GM19395 (cell line): ENCODE data around the gene PM20D2.

Experiments used
- ATAC-seq: cut with Tn5 transposase; IDR thresholded peaks from one replicate; pipeline ENCODE4 v1.9.1; 2021; ENCODE audit warnings: mild to moderate bottlenecking, moderate library complexity; ENCODE audit not compliant: unreplicated experiment

The PM20D2 gene

DNA sequence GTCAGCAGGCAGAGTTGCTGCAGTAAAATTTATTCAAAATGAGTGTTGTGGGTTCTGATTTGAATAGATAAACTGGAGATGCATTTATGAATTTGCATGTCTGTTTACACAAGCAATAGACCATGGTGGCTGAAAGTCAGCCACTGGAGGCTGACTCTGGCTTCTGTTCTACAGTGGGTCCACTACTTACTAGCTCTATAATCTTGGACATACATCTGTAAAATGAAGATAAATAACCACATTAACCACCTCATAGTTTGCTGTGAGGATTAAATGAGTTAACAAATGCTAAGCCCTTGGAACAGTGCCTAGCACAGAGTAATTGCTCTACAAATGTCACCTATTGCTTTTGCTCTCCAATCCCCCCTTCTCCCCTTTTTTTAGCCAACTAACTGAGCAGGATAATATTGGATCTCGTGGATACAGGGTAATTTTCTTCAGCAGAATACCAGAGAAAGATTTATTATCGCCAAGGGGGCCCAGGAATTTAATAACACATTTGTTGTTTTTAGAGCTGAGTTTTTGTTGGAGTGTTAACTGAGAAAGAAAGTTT lies 1.4 kb upstream of the PM20D2 start:
- peak; percentile 41 for ATAC-seq

DNA sequence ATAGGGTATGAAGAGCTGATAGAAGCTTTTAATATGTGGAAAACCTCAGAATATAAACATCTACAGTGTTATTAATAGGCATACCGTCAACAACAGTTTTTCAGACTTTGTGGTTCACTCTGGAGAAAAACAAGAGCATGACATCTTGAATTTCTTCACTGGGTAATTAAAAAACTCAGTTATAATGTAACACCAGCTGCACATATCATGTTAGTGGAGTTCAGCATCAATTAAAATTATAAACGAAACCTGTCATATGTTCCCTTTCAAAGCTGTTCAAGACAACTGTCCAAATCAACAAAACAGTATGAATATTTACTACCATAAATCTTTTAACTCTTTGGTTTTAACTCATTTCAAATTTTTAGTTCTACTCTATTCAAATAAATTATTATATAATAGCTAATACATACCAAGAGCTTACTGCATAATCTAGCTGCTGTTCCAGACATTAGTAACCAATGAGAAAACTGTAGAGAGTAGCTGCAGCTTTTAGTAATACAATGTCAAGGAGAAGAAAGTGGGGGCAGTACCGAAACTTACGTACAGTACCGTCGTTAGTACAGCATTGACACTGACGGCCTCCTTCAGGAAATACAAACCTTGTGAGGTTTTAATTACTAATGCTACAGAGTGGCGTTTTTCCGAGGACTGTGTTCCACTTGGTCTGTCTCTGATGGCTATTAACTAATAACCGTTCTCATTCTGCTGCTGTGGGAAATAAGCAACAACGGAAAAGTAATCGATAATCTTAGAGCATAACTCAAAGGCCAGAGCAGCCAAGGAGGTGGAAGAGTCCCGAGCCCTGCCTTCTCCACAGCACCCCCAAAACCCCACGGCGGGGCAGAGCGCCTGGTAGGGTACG lies 532 bp upstream of the PM20D2 start:
- peak; percentile 75 for ATAC-seq

DNA sequence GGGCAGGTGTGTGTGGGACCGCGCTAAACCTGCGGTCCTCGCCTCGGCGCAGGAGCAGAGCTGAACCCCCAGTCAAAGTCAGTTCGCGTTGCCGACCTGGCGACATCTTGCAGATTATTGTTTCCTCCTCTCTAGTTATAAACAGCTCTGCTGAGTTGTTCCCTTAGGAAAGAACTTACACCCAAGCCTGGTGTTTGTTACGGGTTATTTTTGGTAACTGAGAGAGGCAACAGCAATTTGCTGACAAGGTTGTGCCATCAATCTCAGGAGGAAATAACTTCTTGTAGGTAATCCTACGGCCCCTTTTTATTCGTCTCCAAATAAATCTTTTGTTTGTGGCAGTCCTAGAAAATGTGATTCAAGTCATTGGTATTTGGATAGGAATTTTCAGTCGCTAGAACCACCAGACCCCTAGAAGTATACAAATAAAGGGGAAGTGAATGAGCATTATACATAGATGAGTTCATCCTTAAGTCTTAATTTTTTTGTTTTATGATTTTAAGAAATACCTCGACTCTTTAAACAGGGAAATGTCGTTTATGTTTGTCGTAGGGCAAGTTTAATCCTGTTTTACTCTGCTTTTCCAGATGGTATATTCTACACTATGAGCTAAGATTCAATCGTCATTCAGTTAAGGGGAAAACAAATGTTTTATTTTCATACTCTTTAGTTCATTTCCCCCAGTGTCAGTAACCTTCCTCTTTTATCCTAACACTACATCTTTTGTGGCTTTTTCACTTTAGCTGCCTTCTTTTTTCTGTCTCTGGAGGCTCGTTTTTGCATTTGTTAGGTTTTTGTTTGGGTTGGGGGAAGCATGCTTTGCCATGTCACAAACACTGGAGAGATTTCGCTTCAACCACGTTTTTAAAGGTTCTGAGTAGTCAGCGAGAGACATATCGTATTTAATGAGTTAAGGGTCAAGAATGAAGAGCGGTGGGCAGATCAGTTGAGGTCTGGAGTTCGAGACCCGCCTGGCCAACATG lies 1.2 kb downstream of the PM20D2 start:
- ATAC-seq, result peak; percentile 41

DNA sequence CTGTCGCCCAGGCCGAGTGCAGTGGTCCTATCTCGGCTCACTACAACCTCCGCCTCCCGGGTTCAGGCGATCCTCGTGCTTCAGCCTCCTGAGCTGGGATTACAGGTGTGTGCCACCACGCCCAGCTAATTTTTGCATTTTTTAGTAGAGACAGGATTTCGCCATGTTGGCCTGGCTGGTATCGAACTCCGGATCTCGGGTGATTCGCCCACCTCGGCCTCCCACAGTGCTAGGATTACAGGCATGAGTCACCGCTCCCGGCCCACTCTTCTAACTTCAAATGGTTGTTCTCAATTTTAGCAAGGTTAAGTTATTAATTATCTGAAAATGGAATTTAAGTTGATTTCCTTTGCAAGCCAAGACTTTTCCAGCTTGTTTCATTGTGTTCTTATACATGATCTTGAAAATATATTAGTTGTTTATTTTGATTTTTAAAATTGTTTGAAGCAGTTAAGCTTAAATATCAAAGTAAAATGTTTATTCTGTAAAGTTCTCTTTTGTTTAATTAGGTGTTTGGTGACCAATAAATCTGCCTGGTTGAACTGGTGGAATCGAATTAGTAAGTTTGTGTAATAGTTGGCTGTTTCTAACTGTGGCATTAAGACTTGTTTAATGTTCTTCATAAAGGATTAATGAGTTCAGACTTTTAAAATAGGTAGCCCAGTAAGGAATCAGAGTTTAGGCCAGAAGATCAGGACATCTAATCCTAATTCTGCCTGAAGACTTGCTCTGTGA lies 2.3 kb downstream of the PM20D2 start:
- no peak for ATAC-seq

DNA sequence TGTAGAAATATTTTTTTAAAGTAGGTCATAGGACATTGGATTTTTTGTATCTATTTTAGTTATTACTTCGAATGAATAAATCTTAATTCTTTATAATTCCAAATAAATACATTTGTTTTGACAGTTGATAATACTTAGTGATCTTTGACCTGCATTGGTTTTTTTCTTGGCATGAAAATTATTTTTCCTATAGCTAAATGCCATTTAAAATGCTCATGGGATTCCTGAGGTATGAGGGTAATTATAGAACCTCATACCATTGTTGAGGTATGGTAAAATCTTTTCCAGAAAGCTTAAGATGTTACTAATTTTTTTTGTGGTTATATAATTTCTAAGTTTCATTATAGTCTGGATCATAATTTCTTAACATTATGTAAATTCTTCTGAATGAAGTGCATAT lies 8.3 kb downstream of the PM20D2 start:
- ATAC-seq, result no peak

DNA sequence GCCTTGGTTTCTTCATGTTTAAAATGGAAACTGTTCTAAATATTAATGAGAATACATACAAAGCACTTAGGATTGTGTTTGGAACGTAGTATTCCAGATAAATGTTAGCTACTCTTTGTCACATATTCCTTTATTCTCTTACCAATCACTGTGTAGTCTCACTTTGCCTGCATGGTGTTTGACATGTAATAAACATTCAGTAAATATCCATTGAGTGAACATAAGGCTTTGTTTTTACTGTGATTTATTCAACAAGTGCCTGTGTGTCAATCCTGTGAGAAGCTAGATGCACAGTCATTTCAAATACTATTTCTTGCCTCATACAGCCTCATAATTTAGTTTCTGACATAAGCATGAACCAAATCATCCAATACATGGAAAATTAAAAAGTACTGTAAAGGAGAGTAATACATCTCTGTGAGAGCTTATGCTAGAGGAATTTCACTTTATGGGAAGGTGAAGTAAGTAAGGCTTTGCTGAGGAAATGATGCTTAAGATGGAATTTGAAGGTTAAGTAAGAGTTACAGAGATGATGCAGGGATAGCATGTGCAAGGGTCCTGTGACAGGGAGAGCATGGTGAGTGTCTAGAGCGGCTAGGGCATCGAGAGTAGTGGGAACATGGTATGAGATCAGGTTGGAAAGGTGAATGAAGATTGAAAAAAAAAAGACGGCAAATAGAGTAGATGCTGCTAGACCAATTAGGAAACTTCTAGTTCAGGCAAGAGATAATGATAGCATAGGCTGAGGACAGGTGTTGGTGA lies 14.7 kb downstream of the PM20D2 start:
- no peak for ATAC-seq

DNA sequence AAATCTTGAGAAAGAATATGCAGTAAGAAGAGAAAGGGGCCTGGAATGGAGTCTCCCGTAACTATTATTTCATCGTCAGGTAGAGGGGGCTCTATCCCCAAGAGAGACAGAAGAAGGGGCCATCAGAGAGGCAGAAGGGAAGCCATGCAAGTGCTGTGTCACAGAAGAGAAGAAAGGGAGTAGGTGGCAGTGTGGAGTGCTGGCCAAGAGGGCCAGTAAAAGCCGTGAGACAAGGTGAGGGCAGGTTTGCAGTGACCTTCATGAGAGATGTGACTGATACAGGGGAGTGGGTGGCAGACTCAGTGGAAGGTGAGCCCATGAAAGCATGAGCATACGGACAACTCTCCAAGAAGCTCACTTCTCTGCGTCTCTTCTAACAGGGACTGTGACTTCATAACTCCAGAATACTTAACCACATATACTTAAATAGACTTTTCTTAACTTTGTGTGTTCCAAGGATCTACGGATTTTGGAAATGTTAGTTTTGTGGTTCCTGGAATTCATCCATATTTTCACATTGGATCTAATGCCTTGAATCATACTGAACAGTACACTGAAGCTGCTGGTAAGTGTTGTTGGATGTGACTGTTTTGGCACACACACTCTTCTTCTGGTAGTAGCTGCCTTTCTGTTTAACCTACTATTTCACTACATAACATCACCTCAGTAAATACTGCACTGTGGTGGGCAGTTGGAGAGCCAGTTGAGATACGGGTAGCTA lies 15.6 kb downstream of the PM20D2 start:
- ATAC-seq, result no peak

DNA sequence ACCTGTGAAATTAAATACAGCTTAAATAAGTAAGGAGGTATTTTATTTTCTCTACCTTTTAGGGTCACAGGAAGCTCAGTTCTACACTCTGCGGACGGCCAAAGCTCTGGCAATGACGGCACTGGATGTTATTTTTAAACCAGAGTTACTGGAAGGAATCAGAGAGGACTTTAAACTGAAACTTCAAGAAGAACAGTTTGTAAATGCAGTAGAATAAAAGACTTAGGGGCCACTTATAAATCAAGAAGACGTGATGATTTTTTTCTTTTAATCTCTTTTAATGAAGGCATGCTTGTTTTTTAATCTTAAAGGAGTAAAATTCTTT lies 16.2 kb downstream of the PM20D2 start:
- no peak for ATAC-seq

DNA sequence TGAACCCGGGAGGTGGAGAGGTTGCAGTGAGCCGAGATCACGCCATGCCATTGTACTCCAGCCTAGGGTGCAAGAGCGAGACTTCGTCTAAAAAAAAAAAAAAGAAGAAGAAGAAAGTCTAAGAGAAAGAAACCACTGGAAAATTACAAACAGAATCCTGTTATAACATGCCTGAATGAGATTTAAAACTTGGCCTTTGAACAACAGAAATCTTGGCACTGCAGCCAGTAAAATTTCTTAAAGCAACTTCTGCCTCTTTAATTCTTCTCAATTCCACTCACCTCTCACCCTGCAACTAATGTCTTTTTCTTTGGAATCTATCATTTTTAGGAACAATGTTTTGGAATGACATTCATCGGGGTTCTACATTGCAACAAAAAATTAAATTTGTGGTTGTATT lies 26.3 kb downstream of the PM20D2 start:
- ATAC-seq, result no peak

DNA sequence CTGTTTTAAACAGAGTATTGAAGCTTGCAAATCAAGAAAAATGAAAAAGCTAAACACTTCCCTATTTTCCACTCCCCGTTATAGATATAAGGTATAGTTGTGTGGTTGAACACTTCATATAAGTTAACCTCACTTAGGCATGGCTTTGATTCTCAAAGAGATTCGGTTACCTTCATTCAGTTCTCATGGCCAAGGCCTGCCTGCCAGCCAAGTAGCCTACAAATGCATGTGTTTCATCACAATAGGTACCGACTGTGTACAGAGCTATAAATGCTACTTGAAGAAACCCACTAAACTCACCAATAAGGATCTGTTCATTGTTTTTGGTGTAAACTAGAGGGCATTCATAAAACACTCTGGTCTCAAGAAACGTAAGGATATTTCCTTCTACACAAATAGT lies 27.8 kb downstream of the PM20D2 start:
- ATAC-seq, result no peak

DNA sequence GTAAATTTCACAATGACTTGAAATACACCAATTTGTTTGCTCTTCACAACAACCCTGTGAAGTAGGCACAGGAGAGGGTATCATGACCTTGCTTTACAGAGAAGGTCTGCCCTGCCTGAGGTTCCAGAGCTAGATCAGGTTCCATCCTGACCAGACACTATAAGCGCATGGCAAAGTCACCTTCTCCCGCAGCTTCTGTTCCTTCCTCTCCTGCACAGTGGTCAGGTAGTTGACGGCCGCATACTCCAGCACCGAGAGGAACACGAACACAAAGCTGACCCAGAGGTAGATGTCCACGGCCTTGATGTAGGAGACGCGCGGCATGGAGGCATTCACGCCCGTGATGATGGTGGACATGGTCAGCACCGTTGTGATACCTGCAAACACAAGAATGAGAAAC lies 34.3 kb downstream of the PM20D2 start:
- ATAC-seq, result no peak

DNA sequence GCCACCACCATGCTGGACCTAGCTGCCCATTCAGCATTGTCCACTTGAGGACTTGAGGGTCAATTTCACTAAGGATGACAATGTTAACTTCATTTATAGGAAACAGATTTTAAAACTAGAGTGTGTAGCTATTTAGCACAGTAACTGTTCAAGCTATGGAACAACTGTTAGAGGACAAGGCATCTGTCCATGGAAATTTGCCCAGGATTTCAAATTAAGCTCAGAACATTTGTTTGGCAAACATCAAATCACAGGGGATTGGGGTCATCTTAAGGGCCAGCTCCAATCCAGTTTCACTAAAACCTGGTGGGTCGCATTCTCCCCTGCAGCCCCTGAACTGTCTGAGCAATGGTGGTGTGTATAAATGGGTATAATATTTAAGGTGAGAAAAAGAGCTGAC lies 35.1 kb downstream of the PM20D2 start:
- ATAC-seq, result no peak

DNA sequence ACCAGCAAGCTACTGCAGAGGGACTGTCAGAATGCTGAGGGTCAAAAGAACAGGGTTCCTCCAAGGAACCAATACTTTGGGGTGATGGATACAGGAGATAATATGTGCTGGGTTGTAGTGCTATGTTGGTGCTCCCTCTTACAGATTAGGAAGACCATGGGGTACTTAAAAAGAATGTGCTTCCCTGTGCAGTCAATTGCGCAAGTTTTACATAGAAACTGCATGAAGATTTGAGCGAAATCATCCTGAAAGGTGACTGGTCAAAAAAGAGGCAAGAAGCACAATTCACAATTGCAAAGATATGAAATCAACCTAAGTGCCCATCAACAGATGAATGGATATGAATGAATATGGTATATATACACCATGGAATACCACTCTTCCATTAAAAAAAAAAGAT lies 37.4 kb downstream of the PM20D2 start:
- ATAC-seq, result no peak

DNA sequence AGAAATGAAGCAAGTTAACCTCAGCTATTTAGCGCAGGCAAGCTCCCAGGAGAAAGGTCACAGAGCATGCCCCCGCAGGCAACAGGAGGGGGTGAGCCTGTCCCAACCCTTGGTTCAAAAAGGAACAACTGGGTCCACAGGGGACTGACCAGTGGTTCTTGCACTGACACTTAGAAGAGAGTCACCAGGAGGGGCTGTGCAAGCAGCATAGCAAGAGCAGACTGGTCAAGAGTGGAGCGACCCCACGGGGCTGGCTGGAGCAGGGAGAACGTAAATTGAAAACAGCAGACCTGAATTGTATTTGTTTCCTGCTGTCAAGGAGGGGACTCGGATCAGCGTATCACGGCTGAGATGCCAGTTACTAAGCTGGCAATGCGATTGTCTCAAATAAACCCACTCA lies 38.5 kb downstream of the PM20D2 start:
- ATAC-seq, result no peak

DNA sequence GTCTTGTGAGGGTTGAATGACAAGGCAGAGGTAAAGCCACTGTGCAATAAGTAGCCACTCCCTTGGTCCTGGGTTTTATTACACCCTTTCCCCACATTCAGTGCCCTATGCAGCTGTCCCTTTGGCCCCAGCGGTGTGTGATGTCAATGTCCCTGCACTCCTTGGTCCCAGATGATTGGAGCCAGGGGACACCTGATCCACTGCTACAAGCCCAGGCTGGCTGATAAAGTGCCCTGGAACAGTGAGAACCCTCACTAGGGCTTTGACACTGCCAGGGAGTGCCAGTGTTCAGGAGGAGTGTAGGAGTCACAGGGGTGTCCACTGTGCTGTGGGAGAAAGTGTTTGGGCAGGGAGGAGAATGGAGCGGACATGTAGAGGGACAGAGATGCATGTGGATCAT lies 40.9 kb downstream of the PM20D2 start:
- no peak for ATAC-seq

DNA sequence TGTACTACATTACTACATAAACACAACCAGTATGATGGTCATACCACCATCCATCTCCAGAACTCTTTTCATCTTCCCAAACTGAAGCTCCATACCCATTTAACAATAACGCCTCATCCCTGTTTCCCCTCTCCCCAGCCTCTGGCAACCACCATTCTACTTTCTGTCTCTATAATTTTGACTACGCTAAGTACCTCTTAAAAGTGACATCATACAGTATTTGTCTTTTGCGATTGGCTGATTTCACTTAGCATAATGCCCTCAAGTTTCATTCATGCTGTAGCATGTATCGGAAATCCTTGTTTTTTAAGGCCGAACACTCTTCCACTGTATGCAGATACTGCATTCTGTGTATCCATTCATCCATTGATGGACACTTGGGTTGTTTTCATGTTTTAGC lies 41.6 kb downstream of the PM20D2 start:
- ATAC-seq, result no peak

DNA sequence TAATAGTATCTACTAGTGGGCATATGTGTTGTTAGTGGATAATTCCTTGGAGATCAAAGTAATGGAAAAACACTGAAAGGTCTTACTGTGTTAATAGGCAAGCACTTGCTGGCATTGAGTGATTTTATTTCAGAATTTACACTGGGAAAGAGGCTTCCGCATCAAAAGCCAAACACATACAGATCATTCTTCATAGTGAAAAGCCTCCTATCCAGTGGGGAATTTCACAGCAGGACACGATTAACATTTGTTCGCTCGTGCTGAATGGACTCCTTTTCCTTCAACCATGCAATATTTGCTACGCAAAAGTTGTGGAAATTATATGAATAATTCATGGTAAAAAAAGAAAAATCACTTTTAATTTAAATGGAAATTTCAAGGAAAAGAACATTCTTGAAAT lies 44.9 kb downstream of the PM20D2 start:
- no peak for ATAC-seq

DNA sequence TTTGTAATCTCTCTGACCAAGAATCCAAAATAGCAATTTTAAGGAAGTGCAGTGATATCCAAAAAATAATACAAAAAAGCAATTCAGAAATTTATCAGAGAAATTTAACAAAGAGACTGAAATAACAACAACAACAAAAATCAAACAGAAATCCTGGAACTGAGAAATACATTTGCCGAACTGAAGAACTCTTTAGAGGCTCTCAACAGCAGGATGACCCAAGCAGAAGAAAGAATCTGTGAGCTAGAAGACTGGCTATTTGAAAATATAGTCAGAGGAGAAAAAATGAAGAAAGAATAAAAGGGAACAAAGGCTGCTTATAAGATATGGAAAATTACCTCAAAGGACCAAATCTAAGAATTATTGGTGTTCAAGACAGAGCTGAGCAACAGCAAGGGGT lies 48.7 kb downstream of the PM20D2 start:
- ATAC-seq, result no peak

DNA sequence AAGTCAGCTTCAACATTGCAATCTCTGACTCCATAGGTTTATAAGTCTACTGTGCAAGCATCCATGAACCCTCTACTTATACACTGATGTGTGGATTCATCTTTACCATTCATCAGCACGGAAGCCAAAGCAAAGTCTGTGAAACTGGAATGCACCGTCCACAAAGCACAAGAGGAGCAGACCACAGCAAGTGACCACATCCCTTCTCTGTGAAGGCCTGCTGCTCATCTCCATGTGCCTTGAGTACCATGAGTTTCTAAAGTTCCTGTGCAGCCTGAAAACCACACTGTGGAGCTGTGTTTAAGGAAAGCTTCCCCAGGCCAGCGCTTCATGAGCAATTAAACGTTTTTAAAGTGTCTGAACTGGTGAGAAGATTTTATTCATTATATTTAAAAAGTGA lies 51.3 kb downstream of the PM20D2 start:
- ATAC-seq, result no peak

DNA sequence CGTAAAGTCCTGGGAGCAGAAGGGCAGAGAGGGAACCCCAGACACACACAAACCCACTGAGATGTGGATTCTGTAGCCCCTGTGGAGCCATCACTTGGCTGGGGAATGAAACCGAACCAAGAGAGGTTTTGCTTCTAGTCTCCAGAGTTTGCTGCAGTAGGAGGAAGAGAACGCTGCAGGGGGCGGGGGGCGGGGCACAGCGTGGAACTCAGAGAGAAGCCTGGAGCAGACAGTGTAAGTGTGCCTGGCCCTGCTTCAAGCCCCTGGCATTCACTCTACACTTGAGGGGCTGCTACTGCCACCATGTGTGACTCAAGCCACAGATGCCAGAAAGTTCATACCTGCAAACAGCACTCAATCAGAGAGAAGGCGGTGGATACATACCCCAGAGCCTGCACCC lies 52.4 kb downstream of the PM20D2 start:
- ATAC-seq, result no peak
